Measurements from ENCODE around the gene ATXN10.
A peak's percentile ranks its signal among the peaks of the same experiment; 100 is the strongest.
"Not testable (repeated sequence)": the region's sequence is repeated elsewhere in the genome, so short reads cannot be mapped to it uniquely, and the experiment has no call there.

ATXN10 gene

GRCh38 chr22:45656577-45656976 lies 15.1 kb upstream of the ATXN10 start:
- Histone ChIP-seq H3K4me1 (ENCODE audit: control insufficient read depth in 5 of 5, insufficient read depth in 5 of 5, low read length in 5 of 5) (no peaks in the 10 kb centered on the region), H3K27ac (ENCODE audit: low read depth, low read length) (no peak overlapping the region), H3K4me3 (ENCODE audit: low read depth in 1 of 5, low read length in 5 of 5) (no peak overlapping the region), H3K9me3 (ENCODE audit: control insufficient read depth in 5 of 5, low read length in 5 of 5) (peaks cover 0 to 2% (median 0%) of the 10 kb centered on the region in 5 donors), H3K27me3 (ENCODE audit: control insufficient read depth in 5 of 5, insufficient read depth in 4 of 5, low read length in 5 of 5) (peaks cover 0 to 11% (median 8%) of the 10 kb centered on the region in 5 donors), H3K9ac (ENCODE audit: low read length in 5 of 5) (no peak overlapping the region), H3K36me3 (ENCODE audit: control insufficient read depth in 5 of 5, insufficient read depth in 5 of 5, low read length in 5 of 5) (no peaks in the 10 kb centered on the region)

- no peak overlapping the region for H3K4me3 ChIP-seq (ENCODE audit: low read depth in 1 of 5, low read length in 5 of 5)
- no peak overlapping the region for H3K27ac ChIP-seq (ENCODE audit: low read depth, low read length)
- H3K36me3 ChIP-seq (ENCODE audit: control insufficient read depth in 5 of 5, insufficient read depth in 5 of 5, low read length in 5 of 5): no peaks in the 10 kb centered on the region
- no peaks in the 10 kb centered on the region for H3K4me1 ChIP-seq (ENCODE audit: control insufficient read depth in 5 of 5, insufficient read depth in 5 of 5, low read length in 5 of 5)
- H3K9ac ChIP-seq (ENCODE audit: low read length in 5 of 5): no peak overlapping the region
- H3K27me3 ChIP-seq (ENCODE audit: control insufficient read depth in 5 of 5, insufficient read depth in 4 of 5, low read length in 5 of 5): peaks cover 0 to 6% (median under 1%) of the 10 kb centered on the region in 5 donors
- H3K9me3 ChIP-seq (ENCODE audit: control insufficient read depth in 5 of 5, low read length in 5 of 5): peaks cover 0 to 6% (median 1%) of the 10 kb centered on the region in 5 donors
These were observed 13.9 kb upstream of the ATXN10 start for GRCh38 chr22:45657701-45658100.

GRCh38 chr22:45664136-45664646 lies 7.4 kb upstream of the ATXN10 start:
- H3K27me3 ChIP-seq (ENCODE audit: control insufficient read depth in 5 of 5, insufficient read depth in 4 of 5, low read length in 5 of 5): no peaks in the 10 kb centered on the region
- no peak overlapping the region for H3K27ac ChIP-seq (ENCODE audit: low read depth, low read length)
- H3K4me1 ChIP-seq (ENCODE audit: control insufficient read depth in 5 of 5, insufficient read depth in 5 of 5, low read length in 5 of 5): no peaks in the 10 kb centered on the region
- H3K9me3 ChIP-seq (ENCODE audit: control insufficient read depth in 5 of 5, low read length in 5 of 5): peaks cover 0 to 28% (median 13%) of the 10 kb centered on the region in 5 donors
- H3K4me3 ChIP-seq (ENCODE audit: low read depth in 1 of 5, low read length in 5 of 5): no peak overlapping the region
- H3K9ac ChIP-seq (ENCODE audit: low read length in 5 of 5): no peak overlapping the region
- no peaks in the 10 kb centered on the region for H3K36me3 ChIP-seq (ENCODE audit: control insufficient read depth in 5 of 5, insufficient read depth in 5 of 5, low read length in 5 of 5)

- Histone ChIP-seq H3K4me3 (ENCODE audit: low read depth in 1 of 5, low read length in 5 of 5) (no peak overlapping the region), H3K4me1 (ENCODE audit: control insufficient read depth in 5 of 5, insufficient read depth in 5 of 5, low read length in 5 of 5) (peaks cover 0 to 13% (median 10%) of the 10 kb centered on the region in 5 donors), H3K27me3 (ENCODE audit: control insufficient read depth in 5 of 5, insufficient read depth in 4 of 5, low read length in 5 of 5) (no peaks in the 10 kb centered on the region), H3K36me3 (ENCODE audit: control insufficient read depth in 5 of 5, insufficient read depth in 5 of 5, low read length in 5 of 5) (no peaks in the 10 kb centered on the region), H3K27ac (ENCODE audit: low read depth, low read length) (no peak overlapping the region), H3K9ac (ENCODE audit: low read length in 5 of 5) (no peak overlapping the region), H3K9me3 (ENCODE audit: control insufficient read depth in 5 of 5, low read length in 5 of 5) (peaks cover 0 to 27% (median 13%) of the 10 kb centered on the region in 5 donors)
These were observed 4.1 kb upstream of the ATXN10 start for GRCh38 chr22:45667486-45667885.

- peaks cover 0 to 28% (median 20%) of the 10 kb centered on the region in 5 donors for H3K4me1 ChIP-seq (ENCODE audit: control insufficient read depth in 5 of 5, insufficient read depth in 5 of 5, low read length in 5 of 5)
- H3K27me3 ChIP-seq (ENCODE audit: control insufficient read depth in 5 of 5, insufficient read depth in 4 of 5, low read length in 5 of 5); H3K4me3 ChIP-seq (ENCODE audit: low read depth in 1 of 5, low read length in 5 of 5); H3K27ac ChIP-seq (ENCODE audit: low read depth, low read length); H3K9ac ChIP-seq (ENCODE audit: low read length in 5 of 5); H3K36me3 ChIP-seq (ENCODE audit: control insufficient read depth in 5 of 5, insufficient read depth in 5 of 5, low read length in 5 of 5): not testable (repeated sequence)
- peaks cover 0 to 14% (median 2%) of the 10 kb centered on the region in 5 donors for H3K9me3 ChIP-seq (ENCODE audit: control insufficient read depth in 5 of 5, low read length in 5 of 5)
These were observed 1.3 kb upstream of the ATXN10 start for GRCh38 chr22:45670363-45670762.

- H3K9me3 ChIP-seq (ENCODE audit: control insufficient read depth in 5 of 5, low read length in 5 of 5): peaks cover 0 to 11% (median 0%) of the 10 kb centered on the region in 5 donors
- H3K27me3 ChIP-seq (ENCODE audit: control insufficient read depth in 5 of 5, insufficient read depth in 4 of 5, low read length in 5 of 5): no peaks in the 10 kb centered on the region
- H3K9ac ChIP-seq (ENCODE audit: low read length in 5 of 5): peak overlapping the region in 4 of 5 donors; percentile 64 to 89 (median 77)
- H3K36me3 ChIP-seq (ENCODE audit: control insufficient read depth in 5 of 5, insufficient read depth in 5 of 5, low read length in 5 of 5): no peaks in the 10 kb centered on the region
- peak overlapping the region; percentile 67 to 92 (median 86) for H3K4me3 ChIP-seq (ENCODE audit: low read depth in 1 of 5, low read length in 5 of 5)
- H3K4me1 ChIP-seq (ENCODE audit: control insufficient read depth in 5 of 5, insufficient read depth in 5 of 5, low read length in 5 of 5): peaks cover 0 to 28% (median 20%) of the 10 kb centered on the region in 5 donors
- peak overlapping the region; percentile 34 for H3K27ac ChIP-seq (ENCODE audit: low read depth, low read length)
These were observed 452 bp upstream of the ATXN10 start for GRCh38 chr22:45670981-45671782.

GRCh38 chr22:45672564-45673481 lies 1.2 kb downstream of the ATXN10 start:
- Histone ChIP-seq H3K27me3 (ENCODE audit: control insufficient read depth in 5 of 5, insufficient read depth in 4 of 5, low read length in 5 of 5) (no peaks in the 10 kb centered on the region), H3K9ac (ENCODE audit: low read length in 5 of 5) (peak overlapping the region; percentile 72 to 95 (median 89)), H3K4me1 (ENCODE audit: control insufficient read depth in 5 of 5, insufficient read depth in 5 of 5, low read length in 5 of 5) (peaks cover 0 to 28% (median 20%) of the 10 kb centered on the region in 5 donors), H3K27ac (ENCODE audit: low read depth, low read length) (no peak overlapping the region), H3K4me3 (ENCODE audit: low read depth in 1 of 5, low read length in 5 of 5) (peak overlapping the region; percentile 72 to 92 (median 86)), H3K36me3 (ENCODE audit: control insufficient read depth in 5 of 5, insufficient read depth in 5 of 5, low read length in 5 of 5) (no peaks in the 10 kb centered on the region), H3K9me3 (ENCODE audit: control insufficient read depth in 5 of 5, low read length in 5 of 5) (peaks cover 0 to 5% (median 0%) of the 10 kb centered on the region in 5 donors)

- no peaks in the 10 kb centered on the region for H3K36me3 ChIP-seq (ENCODE audit: control insufficient read depth in 5 of 5, insufficient read depth in 5 of 5, low read length in 5 of 5)
- no peak overlapping the region for H3K27ac ChIP-seq (ENCODE audit: low read depth, low read length)
- peak overlapping the region in 2 of 5 donors; percentile 89 to 95 for H3K9ac ChIP-seq (ENCODE audit: low read length in 5 of 5)
- peaks cover 0 to 30% (median 20%) of the 10 kb centered on the region in 5 donors for H3K4me1 ChIP-seq (ENCODE audit: control insufficient read depth in 5 of 5, insufficient read depth in 5 of 5, low read length in 5 of 5)
- H3K27me3 ChIP-seq (ENCODE audit: control insufficient read depth in 5 of 5, insufficient read depth in 4 of 5, low read length in 5 of 5): no peaks in the 10 kb centered on the region
- H3K9me3 ChIP-seq (ENCODE audit: control insufficient read depth in 5 of 5, low read length in 5 of 5): peaks cover 0 to 5% (median 0%) of the 10 kb centered on the region in 5 donors
- H3K4me3 ChIP-seq (ENCODE audit: low read depth in 1 of 5, low read length in 5 of 5): peak overlapping the region in 1 of 5 donors; percentile 90
These were observed 2.0 kb downstream of the ATXN10 start for GRCh38 chr22:45673482-45674175.

- Histone ChIP-seq H3K27ac (ENCODE audit: low read depth, low read length) (no peak overlapping the region), H3K4me1 (ENCODE audit: control insufficient read depth in 5 of 5, insufficient read depth in 5 of 5, low read length in 5 of 5) (peaks cover 0 to 26% (median 18%) of the 10 kb centered on the region in 5 donors), H3K36me3 (ENCODE audit: control insufficient read depth in 5 of 5, insufficient read depth in 5 of 5, low read length in 5 of 5) (no peaks in the 10 kb centered on the region), H3K4me3 (ENCODE audit: low read depth in 1 of 5, low read length in 5 of 5) (no peak overlapping the region), H3K9me3 (ENCODE audit: control insufficient read depth in 5 of 5, low read length in 5 of 5) (no peaks in the 10 kb centered on the region), H3K27me3 (ENCODE audit: control insufficient read depth in 5 of 5, insufficient read depth in 4 of 5, low read length in 5 of 5) (no peaks in the 10 kb centered on the region), H3K9ac (ENCODE audit: low read length in 5 of 5) (no peak overlapping the region)
These were observed 4.4 kb downstream of the ATXN10 start for GRCh38 chr22:45676024-45676423.
